ENCODE measurements around the gene ZNF619.
"Not testable (repeated sequence)": the region's sequence is repeated elsewhere in the genome, so short reads cannot be mapped to it uniquely, and the experiment has no call there.

Gene ZNF619

DNA sequence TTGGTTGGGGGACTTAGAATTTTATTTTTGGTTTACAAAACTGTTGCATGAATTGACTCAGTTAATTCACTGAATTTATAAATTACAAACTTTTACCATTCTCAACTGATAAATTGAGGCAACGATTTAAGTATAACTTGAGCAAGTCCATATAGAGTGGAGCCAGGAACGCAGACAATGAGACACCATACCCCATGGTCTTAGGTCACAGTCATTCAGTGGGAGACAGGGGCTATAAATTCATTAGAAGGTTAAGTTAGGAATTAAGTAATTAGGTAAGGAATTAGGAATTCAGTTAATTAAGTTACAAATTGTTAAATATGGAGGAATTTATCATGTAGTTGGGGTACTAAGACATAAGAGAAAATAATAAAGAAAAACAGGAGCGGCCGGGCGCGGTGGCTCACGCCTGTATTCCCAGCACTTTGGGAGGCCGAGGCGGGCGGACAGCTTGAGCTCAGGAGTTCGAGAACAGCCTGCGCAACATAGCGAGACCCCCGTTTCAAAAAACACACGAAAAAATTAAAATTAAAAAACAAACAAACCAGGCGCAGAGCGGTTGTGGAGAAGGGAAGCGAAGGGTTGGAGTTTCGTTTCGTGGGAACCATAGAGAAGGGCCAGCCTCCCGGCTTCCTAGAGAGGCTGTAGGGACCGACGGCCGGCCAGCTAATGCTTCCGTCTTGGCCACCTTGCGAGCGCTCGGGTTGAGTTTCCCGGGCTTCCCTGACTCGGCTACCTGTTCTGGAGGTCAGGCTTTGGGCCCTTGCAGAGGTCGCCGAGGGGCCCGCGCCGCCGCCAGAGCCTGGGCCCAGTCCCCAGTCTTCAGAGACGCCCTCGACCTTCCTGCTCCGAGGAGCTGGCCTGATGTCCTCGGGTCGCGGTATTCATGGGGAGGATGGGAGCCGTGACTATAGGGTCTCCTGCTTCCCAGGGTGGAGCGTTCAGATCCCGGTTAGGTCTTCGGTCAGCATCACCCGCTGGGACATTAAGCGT, at the start of gene ZNF619:
TSS of gene ZNF619 (plus strand) at position 645 of the 993 bp plus-strand sequence. CDS start 858 bp downstream, outside the sequence.
- peak; percentile 15 to 32 for DNase-seq (ENCODE audit: low read depth in 1 of 2, low spot score in 1 of 2)

DNA sequence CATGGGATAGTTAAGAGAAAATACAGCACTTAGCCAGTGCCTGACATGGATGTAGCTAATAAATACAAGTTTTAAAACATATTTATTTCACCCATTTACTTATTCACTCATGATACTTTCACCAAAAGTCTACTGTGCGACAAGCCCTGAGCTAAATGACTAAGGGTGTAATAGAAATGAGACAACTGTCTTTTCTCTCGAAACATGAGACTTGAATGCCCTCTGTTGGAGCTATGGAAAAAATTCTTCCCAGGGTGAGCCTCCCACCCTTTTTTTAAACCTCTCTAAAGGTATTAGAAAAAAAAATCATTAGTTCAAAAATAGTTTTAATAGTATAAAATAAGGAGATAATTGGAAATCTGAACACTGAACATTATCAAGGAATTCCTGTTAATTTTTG, 44.1 kb upstream of the ZNF619 start:
- DNase-seq (ENCODE audit: low read depth in 1 of 2, low spot score in 1 of 2), result no peak

DNA sequence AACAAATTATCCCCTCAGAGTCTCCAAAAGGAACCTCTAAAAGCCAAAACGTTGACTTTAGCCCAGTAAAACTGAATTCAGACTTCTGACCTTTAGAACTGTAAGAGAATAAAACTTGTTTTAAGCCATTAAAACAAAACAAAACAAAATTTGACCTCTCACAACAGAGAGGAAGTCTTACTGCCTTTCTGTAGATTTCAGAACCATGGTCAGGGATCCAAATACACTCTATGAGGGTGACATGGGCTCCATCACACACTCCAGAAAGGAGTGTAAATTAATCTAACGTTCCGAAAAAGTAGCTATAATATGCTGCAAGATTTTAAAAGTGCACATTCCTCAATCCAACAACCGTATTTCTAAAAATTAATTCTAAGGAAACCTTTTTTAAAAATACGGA, 39.0 kb upstream of the ZNF619 start:
- no peak for DNase-seq (ENCODE audit: low read depth in 1 of 2, low spot score in 1 of 2)

DNA sequence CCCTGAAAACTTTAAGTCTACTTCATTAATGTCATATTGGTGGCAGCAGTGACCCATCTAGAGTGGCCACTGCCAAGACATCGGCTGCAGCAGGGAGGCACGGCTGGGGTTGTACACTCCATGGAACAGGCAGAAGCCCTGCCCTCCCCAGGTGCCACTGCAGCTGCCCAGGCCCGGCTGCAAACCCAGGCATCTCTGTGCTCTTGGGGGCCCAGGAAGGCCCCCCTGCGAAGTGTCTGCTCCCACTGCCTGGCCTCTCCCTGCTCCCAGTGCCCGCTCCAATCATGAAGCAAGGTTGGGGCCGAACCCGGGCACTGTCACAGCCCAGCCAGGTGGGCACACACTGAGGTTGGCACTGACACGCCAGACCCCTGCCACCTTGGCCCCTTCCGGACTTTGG, 31.9 kb upstream of the ZNF619 start:
- no peak for DNase-seq (ENCODE audit: low read depth in 1 of 2, low spot score in 1 of 2)

DNA sequence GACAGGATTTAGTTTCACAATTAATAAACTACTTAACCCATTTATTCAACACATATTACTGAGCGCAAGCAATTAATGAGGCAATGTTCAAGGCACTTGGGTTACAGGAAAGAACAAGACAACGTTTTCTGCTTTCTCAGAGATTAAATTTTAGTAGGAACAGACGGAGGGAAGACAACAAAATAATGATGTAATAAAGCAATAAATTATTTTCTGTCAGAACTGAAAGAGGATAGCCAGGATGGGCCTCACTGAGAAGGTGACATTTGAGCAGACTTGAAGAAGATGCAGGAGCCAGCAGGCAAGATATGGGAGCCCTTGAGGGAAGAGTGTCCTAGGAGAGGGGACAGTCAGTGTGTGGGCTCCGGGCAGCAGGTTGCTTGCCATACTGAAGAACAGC, 31.0 kb upstream of the ZNF619 start:
- no peak for DNase-seq (ENCODE audit: low read depth in 1 of 2, low spot score in 1 of 2)

DNA sequence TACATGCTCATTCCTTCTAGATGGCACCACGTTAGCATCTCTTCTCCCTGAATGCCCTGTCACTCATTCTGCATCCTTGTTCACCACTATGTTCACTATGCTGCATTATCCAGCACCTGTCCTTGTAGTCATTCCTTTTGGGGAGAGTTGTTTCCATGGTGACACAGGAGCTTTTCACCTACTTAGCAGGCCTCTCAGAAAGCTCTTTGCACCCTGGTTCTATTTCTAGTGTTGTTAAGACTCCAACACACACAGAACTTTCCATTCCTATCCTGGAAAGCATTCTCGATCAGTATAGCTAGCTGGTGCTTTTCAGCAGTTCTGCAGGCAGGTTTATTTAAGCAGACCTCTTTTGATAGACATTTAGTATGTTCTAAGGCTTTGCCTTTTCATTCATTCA, 26.5 kb upstream of the ZNF619 start:
- no peak for DNase-seq (ENCODE audit: low read depth in 1 of 2, low spot score in 1 of 2)

DNA sequence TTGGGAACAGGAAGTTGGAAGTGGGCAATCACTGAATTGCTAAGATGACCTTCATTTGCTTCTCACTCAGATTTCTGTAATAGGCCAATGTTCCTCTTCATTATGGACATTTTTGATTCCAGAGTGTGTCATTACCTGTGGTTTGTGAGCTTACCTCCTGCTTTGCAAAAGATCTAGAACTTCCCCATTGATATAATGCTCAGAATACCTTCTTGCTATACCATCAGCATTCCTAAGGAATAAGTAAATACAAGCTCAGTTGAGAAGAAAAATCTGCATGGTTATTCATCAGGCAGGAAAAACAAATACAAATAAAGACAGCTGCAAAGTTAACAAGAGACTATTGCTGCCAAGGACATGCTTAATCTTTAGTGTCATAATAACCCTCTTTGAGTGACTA, 25.4 kb upstream of the ZNF619 start:
- no peak for DNase-seq (ENCODE audit: low read depth in 1 of 2, low spot score in 1 of 2)

DNA sequence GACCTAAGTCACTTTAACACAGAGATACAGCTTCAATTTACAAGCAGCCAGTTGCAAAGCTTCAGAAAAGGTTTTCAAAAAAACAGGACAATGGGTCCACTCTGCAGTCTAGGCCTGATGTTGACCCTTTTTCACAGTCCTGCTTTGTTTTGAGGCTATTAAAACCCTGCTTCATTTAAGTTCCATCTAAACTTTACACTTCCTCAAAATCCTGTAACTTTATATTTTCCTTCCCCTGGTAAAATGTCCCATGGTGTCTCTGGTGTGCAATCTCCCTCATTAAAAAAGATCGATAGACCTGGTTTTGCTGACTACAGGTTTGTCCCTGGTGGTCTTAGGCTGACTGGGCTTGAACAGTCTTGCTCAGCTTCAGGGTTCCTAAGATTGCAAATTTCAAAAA, 24.9 kb upstream of the ZNF619 start:
- DNase-seq (ENCODE audit: low read depth in 1 of 2, low spot score in 1 of 2), result no peak

DNA sequence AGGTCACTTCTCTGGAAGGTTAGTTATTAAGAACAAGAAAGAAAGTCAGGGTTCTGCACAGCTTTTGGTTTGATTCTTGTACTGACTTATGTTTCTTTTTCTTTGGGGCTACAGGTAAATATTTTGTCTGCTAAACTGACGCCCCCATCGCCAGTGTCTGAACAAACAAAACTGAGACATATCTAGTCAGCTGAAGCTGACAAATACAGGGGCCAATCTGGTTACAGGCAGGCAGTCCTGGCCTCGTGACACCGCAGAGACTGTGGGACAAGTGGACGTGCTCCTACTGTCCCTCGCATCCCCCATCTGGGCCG, 24.4 kb upstream of the ZNF619 start:
- DNase-seq (ENCODE audit: low read depth in 1 of 2, low spot score in 1 of 2), result no peak

DNA sequence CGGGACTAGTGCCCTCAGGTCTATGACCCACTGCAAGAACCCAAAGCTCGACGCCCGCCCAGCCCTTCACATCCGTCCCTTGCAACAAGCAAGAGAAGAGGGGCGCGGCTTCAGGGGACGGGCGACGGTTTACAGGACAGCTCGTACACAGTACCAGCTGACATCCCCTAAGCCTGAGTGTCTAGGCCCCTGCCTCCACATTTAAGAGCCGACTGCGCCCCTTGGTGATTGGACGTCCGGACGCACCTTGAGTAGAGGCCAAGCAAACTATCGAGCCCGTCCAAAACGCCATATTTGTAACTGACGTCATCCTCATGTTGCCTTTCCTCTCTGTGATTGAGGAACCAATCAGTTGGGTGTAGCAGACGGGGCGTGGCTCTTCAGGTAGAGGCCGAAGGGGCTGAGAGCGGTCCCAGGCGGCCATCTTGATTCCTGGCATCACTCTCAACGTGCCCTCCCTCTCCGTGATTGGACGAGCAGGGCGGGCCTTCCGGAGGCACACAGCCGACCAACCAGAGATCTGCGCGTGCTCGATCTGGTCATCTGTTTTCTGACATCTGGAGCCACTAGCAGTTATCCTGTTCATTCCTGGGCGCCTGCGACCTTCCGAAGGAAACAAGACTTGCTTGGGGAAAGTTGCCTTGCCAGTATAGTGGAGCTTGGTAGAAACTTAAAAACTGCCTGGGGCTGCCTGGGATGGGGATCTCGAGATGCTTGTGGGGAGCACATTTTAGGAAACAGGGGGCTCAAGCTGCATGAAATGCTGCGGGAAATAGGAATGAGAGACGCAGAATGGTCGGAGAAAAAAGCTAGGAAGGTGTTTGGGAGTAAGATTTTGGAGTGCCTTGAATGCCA, 23.8 kb upstream of the ZNF619 start:
- peak; percentile 89 to 94 for DNase-seq (ENCODE audit: low read depth in 1 of 2, low spot score in 1 of 2)

DNA sequence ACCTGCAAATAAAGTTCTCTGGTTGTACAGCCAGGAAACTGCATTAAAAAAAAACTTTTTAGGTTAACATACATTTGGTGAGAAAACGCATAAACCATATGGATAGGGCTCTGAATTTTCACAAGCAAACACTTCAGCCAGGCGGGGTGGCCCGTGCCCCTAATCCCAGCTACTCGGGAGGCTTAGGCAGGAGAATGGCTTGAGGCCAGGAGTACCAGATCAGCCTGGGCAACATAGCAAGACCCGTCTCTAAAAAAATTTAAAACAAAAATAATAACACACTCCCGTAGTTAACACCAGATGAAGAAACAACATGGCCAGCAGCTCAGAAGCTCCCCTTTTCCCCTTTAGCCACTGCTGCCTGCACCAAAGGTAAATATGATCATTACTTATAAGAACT, 23.0 kb upstream of the ZNF619 start:
- DNase-seq (ENCODE audit: low read depth in 1 of 2, low spot score in 1 of 2), result no peak

DNA sequence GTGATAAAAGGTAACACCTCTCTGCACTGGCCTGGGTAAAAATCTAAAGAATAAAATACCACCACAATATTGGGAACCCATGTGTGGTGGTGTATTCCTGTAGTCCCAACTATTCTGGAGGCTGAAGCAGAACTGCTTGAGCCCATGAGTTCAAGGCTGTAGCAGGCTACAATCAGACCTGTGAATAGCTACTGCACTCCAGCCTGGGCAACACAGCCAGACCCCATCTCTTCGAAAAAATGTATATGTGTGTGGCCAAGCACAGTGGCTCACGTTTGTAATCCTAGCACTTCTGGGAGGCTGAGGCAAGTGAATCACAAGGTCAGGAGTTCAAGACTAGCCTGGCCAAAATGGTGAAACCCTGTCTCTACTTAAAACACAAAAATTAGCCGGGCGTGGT, 21.6 kb upstream of the ZNF619 start:
- DNase-seq (ENCODE audit: low read depth in 1 of 2, low spot score in 1 of 2), result no peak

DNA sequence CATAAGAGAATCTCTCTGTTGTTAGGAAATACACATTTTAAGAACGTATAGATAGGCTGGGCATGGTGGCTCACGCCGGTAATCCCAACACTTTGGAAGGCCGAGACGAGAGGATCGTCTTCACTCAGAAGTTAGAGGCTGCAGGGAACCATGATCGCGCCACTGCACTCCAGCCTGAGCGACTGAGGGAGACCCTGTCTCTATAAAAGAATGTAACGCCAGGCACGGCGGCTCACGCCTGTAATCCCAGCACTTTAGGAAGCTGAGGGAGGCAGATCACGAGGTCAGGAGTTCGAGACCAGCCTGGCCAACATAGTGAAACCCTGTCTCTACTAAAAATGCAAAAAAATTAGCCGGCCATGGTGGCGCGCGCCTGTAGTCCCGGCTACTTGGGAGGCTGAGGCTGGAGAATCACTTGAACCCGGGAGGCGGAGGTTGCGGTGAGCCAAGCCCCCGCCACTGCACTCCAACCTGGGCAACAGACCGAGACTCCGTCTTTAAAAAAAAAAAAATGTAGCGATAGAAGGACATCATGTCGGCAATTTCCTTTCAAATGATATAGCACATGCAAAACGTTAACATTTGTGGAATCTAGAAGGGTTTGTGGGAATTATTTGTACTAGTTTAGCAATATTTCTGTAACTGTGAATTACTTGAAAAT, 20.5 kb upstream of the ZNF619 start:
- DNase-seq (ENCODE audit: low read depth in 1 of 2, low spot score in 1 of 2), result no peak

DNA sequence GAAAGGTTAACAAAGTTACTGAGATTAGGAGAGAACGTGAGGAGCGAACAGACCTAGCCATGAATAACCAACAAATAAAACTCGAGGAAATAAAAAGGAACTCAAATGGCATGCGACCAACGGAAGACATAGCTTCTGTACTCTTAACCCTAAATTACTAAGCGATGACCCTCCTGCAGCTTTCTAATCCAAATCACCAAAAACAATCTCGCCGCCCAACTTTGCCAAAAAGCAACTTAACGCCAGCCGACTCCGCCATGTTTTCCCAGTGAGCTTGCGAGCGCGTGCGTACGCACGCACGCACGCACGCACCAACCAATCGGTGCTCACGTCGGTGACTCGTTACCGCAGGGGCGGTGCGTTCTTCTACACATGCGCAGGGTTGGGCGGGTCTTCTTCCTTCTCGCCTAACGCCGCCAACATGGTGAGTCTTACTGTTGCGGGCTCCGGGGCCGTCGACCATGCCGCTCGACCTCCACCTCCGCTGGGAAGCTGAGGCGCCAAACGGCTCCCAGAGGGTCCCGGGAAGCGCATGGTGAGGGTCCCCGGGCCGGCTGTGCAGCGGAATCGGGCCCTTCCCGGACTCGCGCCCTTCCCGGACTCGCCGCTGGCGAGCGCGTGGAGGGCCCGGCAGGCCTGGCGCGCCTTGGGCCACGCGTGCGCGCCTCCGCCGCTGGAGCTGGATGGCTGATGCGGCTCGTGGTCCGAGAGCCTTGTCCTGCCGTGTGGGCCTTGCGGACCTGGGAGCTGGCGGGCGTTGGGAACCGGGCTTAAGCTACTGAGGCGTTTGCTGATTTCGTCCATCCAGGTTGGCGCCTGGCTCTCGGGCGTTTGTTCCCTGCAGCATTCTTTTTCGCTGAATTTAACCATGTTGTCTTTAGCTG, 19.7 kb upstream of the ZNF619 start, which contains the start of gene RPL14:
TSS of gene RPL14 (plus strand) at position 400 of the 884 bp plus-strand sequence. CDS start at position 533, 133 bp downstream.
- peak; percentile 89 to 92 for DNase-seq (ENCODE audit: low read depth in 1 of 2, low spot score in 1 of 2)

DNA sequence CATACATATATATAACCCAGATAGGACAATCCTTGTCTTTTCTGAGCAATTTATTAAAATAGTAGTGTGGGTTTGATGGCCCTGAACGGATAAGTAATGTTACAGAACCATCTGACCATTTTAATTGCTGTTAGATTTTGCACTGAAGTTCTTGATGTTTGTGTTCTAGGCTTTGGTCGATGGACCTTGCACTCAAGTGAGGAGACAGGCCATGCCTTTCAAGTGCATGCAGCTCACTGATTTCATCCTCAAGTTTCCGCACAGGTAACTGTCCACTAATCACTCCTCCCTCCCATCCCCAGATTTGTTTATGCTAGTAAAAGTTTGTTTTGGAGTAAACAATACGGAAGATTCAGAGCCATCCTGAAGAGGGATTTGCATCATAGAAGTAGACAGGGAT, 18.4 kb upstream of the ZNF619 start:
- no peak for DNase-seq (ENCODE audit: low read depth in 1 of 2, low spot score in 1 of 2)

DNA sequence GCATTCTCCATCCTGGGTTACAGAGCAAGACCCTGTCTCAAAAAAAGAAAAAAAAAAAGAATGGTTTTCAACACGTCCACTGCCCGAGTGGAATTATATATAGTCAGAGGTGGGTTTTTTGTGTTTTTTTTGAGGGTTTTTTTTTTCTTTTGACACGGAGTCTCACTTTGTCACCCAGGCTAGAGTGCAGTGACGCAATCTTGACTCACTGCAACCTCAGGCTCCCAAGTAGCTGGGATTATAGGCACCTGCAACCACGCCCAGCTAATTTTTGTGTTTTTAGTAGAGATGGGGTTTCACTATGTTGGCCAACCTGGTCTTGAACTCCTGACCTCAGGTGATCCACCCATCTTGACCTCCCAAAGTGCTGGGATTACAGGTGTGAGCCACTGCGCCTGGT, 16.4 kb upstream of the ZNF619 start:
- DNase-seq (ENCODE audit: low read depth in 1 of 2, low spot score in 1 of 2), result not testable (repeated sequence)

DNA sequence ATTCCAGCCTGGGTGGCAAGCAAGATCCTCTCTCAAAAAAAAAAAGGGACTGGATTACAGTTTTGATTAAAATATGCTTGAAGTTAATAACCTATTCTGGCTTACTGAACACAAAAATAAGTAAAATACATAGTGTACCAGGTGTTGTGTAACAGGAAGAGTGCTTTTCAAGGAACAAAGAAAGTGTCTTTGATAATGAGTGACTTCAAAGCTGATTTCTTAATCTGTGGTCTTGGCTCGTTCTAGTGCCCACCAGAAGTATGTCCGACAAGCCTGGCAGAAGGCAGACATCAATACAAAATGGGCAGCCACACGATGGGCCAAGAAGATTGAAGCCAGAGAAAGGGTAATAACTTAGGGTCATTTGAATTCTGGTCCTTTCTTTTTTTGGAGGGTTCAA, 15.8 kb upstream of the ZNF619 start:
- no peak for DNase-seq (ENCODE audit: low read depth in 1 of 2, low spot score in 1 of 2)

DNA sequence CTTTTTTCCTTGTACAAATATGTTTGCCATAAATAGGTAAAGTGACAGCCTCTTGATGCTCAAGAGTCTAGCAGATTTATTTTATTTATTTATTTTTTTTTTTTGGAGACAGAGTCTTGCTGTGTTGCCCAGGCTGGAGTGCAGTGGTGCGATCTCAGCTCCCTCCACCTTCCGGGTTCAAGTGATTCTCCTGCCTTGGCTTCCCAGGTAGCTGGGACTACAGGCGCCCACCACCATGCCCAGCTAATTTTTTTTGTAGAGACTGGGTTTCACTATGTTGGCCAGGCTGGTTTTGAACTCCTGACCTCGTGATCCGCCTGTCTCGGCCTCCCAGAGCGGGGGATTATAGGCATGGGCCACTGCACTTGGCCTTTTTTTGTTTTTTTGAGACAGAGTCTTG, 14.1 kb upstream of the ZNF619 start:
- not testable (repeated sequence) for DNase-seq (ENCODE audit: low read depth in 1 of 2, low spot score in 1 of 2)

DNA sequence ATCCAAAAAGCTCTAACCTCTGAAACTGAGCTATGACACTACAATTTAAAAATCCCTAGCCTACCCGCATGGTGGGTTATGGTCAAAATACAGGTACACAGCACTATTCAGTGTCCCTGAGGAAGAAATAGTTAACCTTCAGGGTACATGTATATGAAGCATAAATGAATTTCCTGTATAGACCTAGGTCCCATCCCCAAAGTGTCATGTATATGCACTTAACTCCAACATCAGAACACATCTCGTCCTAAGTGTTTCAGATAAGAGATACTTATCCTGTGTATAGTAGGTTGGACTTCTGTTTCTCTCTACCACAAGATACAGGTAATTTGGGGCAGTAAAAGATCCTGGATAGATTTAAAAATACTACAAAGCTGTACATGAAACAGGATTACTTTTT, 13.3 kb upstream of the ZNF619 start:
- no peak for DNase-seq (ENCODE audit: low read depth in 1 of 2, low spot score in 1 of 2)

DNA sequence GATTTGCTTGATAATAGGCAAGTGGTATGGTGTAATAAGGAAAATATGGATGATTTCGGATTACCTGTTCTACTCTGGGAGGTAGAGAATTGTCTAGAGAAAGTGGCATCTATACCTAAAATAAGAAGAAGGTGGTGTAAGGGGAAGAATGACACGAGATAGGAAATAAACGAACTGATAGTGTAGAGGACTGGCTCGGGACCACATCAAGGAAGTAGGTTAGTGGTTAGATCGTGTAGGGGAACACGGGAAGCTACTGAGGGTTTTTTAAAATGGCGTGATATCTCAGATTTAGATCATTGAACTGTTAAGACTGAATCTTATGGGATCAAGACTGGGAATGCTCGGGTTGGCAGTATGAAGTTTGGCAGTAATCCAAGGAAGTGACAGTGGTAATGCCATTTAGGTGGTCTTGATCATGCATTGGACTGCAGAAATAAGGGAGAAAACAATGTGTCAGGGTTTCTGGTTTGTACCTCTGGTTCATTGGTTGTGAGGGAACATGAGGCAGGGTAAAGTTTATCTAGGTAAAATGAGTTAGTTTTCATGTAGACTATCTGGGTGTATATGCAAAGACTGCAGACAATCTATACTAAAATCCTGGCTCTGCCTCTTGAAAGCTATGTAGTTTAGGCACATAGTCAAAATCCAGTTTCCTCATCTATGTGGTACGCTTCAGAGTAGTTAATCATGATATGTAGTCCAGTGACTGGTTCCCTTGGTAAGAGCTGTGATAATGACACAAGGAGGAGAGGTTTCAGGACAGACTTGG, 12.4 kb upstream of the ZNF619 start:
- no peak for DNase-seq (ENCODE audit: low read depth in 1 of 2, low spot score in 1 of 2)
